ENCODE results near the gene C16orf95. TPM values are rescaled to one million over a fixed set of nuclear protein-coding genes. Genes with fewer than 3 reads are reported as not detected.
A peak's percentile ranks its signal among the peaks of the same experiment; 100 is the strongest.
"Not testable (repeated sequence)": the region's sequence is repeated elsewhere in the genome, so short reads cannot be mapped to it uniquely, and the experiment has no call there.

Gene C16orf95, protein sequence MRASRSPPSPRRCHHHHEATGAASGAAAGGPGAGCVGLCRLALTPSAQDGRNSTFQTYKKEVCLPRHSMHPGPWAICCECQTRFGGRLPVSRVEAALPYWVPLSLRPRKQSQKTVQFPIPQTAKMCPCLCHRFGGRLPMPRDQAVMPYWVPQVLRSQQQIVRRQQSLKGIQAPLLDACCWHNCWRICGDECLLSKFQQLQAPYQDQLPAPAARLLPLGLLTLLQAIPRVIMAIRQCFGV
- total RNA-seq: 10 to 100 TPM; 15.1 to 17.8 TPM

DNA sequence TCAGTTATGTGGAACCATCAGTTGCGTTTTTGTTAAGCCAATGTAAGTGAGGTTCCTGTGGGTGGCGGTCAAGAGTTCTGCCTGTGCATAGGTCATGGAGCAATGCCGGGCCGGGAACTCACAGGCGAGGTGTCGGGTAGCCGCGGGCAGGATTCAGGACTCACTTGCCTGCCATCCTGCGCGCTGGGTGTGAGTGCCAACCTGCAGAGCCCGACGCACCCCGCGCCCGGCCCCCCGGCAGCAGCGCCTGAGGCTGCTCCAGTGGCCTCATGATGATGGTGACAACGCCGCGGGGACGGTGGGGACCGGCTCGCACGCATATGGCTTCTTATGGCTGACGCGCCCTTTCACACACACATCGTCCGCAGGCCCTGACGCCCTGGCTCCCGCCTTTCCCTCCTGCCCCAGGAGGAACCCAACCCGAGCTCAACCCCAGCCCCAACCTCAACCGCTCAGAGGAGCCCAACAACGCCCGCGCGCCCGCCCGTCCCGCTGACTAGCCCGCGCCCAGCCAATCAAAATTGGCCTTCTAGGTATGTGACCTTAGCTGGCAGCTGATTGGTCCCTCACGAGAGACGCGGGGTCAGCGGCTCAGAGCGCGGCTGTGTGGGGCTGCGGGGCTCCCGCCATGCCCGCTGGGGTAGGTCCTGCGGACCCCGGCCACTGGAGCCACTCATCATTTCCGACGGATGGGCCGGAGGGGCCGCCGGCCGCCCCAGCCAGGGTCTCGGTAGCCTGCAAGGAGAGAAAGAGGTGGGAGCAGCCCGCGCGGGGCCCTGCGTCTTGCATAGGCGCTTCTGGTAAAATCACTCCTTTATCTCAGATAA lies at the start of gene C16orf95:
Gene C16orf95, minus strand, starts transcription at position 470 of the 827 bp plus-strand sequence. Its CDS starts 150 bp downstream, at position 320.
- peaks cover 32% of the 10 kb centered on the region for H3K4me1 Mint-ChIP-seq (ENCODE audit: low read depth)
- DNase-seq: peak; percentile 97
- ATAC-seq (replicated peaks in 1 of 2): peak; percentile 96 to 97
- H3K9me3 Mint-ChIP-seq: no peaks in the 10 kb centered on the region
- no peaks in the 10 kb centered on the region for H3K27me3 Mint-ChIP-seq (ENCODE audit: low read depth)
- H3K36me3 Mint-ChIP-seq (ENCODE audit: insufficient read depth in 2 of 2): peaks cover 2 to 6% of the 10 kb centered on the region in 2 donors
- H3K4me3 Mint-ChIP-seq: peak within 1 kb of the TSS; percentile 74 to 89
- peak within 1 kb of the TSS; percentile 81 for H3K27ac Mint-ChIP-seq

DNA sequence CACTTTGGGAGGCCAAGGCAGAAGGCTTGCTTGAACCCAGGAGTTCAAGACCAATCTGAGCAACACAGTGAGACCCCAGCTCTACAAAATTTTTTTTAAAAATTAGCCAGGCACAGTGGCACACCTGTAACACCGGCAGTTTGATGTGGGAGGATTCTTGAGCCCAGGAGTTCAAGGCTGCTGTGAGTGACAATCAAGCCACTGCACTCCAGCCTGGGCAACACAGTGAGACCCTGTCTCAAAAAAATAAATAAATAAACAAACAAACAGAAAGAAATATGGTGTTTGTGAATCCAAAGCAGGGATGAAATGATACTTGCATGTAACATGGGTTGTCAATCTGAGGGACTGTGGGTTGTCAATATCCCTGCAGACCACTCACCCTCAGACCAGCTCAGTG lies 49.7 kb upstream of the C16orf95 start:
- H3K27ac Mint-ChIP-seq: no peak overlapping the region
- ATAC-seq (replicated peaks in 1 of 2) (no peak), DNase-seq (no peak)
- no peaks in the 10 kb centered on the region for H3K36me3 Mint-ChIP-seq (ENCODE audit: insufficient read depth in 2 of 2)
- peaks cover 42% of the 10 kb centered on the region for H3K4me1 Mint-ChIP-seq (ENCODE audit: low read depth)
- no peak overlapping the region for H3K4me3 Mint-ChIP-seq
- no peaks in the 10 kb centered on the region for H3K27me3 Mint-ChIP-seq (ENCODE audit: low read depth)
- H3K9me3 Mint-ChIP-seq: no peaks in the 10 kb centered on the region

DNA sequence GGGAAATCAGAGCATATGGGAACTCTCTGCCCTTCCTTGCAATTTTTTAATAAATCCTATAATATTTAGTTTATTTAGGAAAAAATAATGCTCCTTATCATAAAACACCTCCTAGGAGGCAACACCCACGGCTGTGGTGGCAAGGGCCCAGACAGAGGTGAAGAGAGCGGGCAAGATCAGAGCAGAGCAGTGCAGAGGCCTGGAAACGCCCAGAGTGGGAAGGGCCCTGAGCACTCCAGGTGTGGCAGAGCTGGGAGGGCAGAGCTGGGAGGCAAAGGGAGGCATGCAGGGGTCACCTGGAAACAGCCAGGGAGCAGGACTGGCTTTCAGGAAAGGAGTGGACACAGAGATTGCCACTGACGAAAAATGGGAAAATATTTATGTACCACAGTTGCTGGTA lies 49.1 kb upstream of the C16orf95 start:
- H3K4me3 Mint-ChIP-seq: no peak overlapping the region

DNA sequence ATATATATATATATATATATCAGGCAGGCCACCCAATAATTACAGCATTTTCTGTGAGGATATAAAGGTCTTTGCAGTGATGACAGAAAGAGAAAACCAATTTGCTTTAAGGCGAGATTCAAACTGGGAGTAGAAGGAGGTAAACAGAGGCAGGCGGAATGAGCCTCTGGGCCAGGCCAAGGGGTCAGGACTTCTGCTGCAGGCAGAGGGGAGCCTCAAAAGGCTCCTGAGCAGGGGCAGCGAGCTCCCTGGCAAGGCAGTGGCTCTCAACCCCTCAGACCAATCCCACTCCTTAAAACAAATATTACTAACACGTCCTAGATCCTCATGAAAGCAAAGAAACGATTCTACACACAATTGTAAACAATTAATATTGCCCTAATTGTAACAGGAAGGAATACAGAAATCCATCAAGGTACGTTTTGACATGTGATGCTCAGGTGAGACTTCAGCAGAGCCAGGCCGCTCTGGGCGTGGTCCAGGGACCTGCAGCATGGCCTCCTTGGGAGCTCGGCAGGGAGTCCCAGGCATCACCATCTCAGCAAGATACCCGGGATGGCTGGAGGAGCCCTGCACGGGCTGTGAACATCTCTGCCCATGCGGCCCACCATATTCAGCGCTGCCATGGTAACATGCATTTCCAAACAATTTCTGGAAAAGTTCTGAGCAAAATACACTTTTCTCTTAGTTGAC lies 48.0 kb upstream of the C16orf95 start:
- no peak for DNase-seq
- H3K9me3 Mint-ChIP-seq: no peaks in the 10 kb centered on the region
- H3K4me3 Mint-ChIP-seq: no peak overlapping the region
- no peak overlapping the region for H3K27ac Mint-ChIP-seq
- H3K36me3 Mint-ChIP-seq (ENCODE audit: insufficient read depth in 2 of 2): no peaks in the 10 kb centered on the region
- no peak for ATAC-seq (replicated peaks in 1 of 2)
- peaks cover 40% of the 10 kb centered on the region for H3K4me1 Mint-ChIP-seq (ENCODE audit: low read depth)
- no peaks in the 10 kb centered on the region for H3K27me3 Mint-ChIP-seq (ENCODE audit: low read depth)

More for the DNA sequence above, 49.1 kb upstream of the C16orf95 start:
- DNase-seq (no peak), ATAC-seq (replicated peaks in 1 of 2) (no peak)
- H3K27ac Mint-ChIP-seq: peak overlapping the region; percentile 44
- no peaks in the 10 kb centered on the region for H3K36me3 Mint-ChIP-seq (ENCODE audit: insufficient read depth in 2 of 2)
- peaks cover 36% of the 10 kb centered on the region for H3K4me1 Mint-ChIP-seq (ENCODE audit: low read depth)
- no peaks in the 10 kb centered on the region for H3K9me3 Mint-ChIP-seq
- no peaks in the 10 kb centered on the region for H3K27me3 Mint-ChIP-seq (ENCODE audit: low read depth)

DNA sequence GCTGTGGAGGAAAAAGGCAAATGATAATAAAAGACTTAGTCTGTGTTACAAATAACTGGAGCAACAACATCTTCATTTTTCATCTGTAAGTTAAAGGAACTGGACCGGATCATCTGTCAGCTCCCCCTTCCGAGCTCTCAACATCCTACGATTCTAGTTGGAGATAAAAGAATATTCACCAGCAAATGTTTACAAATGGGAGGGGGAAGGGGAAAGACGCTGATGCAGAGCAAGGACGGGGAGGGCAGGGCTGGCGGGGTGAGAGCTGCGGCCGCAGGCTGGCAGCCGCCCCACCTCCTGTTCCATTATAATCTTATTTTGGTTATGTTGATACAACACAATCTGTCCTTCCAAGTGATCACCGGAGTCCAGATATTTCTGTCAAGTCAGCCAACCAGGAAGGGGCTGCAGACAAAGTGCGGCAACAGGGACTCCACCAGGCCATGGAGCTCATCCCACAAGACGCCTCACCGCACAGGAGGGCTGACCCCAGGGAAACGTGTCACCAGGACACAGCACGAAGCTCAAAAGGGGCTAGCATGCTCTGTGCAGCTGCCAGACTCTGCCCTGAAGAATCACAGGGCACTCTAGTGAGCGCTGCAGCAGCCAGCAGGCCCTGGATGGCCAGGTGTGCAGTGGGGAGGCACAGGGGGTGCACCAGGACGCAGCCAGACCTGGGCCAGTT lies 46.7 kb upstream of the C16orf95 start:
- Mint-ChIP-seq H3K27ac (no peak overlapping the region), H3K4me3 (no peak overlapping the region)

DNA sequence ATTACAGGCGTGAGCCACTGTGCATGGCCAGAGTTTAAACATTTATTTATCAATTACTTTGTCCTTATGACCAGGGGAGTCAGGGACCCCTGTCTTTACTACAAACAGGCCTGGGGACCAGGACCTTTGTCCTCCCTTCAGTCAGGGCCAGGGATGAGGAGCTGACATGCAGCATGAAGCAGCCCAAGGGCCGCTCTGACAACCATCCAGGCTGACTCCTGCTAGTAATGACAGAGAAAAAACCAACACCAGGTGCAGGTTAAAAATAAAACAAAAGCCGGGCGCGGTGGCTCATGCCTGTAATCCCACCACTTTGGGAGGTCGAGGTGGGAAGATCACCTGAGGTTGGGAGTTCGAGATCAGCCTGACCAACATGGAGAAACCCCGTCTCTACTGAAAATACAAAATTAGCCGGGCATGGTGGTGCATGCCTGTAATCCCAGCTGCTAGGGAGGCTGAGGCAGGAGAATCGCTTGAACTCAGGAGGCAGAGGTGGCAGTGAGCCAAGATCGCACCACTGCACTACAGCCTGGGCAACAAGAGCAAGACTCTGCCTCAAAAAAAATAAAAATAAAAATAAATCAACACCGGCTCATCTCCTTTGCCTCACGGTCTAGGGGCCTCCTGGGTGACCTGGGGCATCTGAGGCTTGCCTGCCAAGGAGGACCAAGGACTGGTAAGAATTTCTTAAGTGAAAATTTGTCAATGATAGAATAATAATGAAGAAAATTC lies 45.8 kb upstream of the C16orf95 start:
- H3K4me3 Mint-ChIP-seq; H3K27me3 Mint-ChIP-seq (ENCODE audit: low read depth); H3K9me3 Mint-ChIP-seq; ATAC-seq (replicated peaks in 1 of 2); DNase-seq; H3K27ac Mint-ChIP-seq; H3K36me3 Mint-ChIP-seq (ENCODE audit: insufficient read depth in 2 of 2): not testable (repeated sequence)
- peaks cover 27% of the 10 kb centered on the region for H3K4me1 Mint-ChIP-seq (ENCODE audit: low read depth)

More for the DNA sequence above, 46.7 kb upstream of the C16orf95 start:
- DNase-seq (no peak), ATAC-seq (replicated peaks in 1 of 2) (no peak)
- Mint-ChIP-seq H3K9me3 (no peaks in the 10 kb centered on the region), H3K36me3 (ENCODE audit: insufficient read depth in 2 of 2) (no peaks in the 10 kb centered on the region), H3K4me1 (ENCODE audit: low read depth) (peaks cover 36% of the 10 kb centered on the region), H3K27me3 (ENCODE audit: low read depth) (no peaks in the 10 kb centered on the region)

DNA sequence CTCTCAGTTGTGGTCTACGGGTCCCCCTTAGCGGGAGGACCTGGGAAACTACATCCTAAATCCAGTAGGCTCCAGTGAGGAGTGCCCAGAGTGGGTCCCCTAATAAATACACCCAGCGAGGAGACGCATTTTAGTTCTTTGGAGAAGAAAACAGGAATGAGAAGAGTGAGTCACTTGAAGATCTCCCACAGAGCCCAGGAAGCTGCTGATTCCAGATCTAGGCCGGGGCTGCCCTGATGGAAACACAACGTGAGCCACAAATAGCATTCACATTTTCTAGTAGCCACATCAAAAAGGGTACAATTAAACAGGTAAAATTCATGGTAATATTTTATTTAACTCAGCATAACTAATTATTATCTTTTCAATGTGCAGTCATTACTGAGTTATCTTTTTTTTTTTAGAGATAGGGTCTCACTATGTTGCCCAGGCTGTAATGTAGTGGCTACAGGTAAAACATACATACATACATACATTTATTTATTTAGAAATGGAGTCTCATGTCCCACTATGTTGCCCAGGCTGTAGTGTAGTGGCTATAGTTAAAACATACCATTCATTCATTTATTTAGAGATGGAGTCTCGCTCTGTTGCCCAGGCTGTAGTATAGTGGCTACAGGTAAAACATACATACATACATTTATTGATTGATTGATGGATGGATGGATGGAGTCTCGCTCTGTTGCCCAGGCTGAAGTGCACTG lies 44.9 kb upstream of the C16orf95 start:
- Mint-ChIP-seq H3K27me3 (ENCODE audit: low read depth) (no peaks in the 10 kb centered on the region), H3K4me1 (ENCODE audit: low read depth) (peaks cover 27% of the 10 kb centered on the region), H3K4me3 (no peak overlapping the region), H3K36me3 (ENCODE audit: insufficient read depth in 2 of 2) (peaks cover 0 to 3% of the 10 kb centered on the region in 2 donors), H3K9me3 (no peaks in the 10 kb centered on the region), H3K27ac (no peak overlapping the region)
- no peak for ATAC-seq (replicated peaks in 1 of 2)
- no peak for DNase-seq

DNA sequence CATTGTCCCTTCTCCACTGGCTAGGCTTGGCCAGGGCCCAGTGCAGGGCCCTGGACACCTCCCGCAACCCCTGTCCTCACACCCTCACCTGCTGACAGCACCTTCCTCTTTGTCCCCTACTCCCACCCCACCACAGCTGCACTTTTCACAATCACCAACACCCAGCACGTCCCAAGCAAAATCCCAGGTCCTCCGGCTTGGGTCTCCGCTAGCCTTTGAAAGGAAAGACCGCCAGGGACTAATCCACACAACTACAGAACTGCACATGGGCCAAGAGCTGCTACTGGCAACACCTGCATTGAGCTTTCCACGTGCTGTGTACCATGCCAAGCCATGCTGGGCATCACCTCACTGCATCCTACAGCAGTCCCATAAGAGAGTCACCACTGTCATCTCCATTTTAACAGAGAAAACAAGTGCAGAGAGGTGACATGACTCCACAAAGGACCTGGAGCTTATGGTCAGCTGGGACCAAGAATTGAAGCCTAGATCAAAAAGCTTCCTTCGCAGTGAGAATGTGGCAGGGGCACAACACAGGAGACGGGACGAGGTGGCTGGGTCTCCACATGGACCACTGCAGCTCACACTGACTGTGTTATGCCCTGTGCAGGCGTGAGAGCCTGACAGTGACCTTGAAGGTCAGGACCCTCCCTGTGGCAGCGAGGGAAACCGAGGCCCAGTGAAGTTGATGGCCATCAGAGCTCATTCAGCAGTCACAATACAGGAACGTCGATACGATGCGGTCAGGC lies 43.8 kb upstream of the C16orf95 start:
- Mint-ChIP-seq H3K27me3 (ENCODE audit: low read depth) (no peaks in the 10 kb centered on the region), H3K9me3 (no peaks in the 10 kb centered on the region), H3K36me3 (ENCODE audit: insufficient read depth in 2 of 2) (peaks cover 0 to 3% of the 10 kb centered on the region in 2 donors), H3K4me1 (ENCODE audit: low read depth) (peaks cover 27% of the 10 kb centered on the region), H3K4me3 (no peak overlapping the region), H3K27ac (no peak overlapping the region)
- ATAC-seq (replicated peaks in 1 of 2) (no peak), DNase-seq (no peak)

DNA sequence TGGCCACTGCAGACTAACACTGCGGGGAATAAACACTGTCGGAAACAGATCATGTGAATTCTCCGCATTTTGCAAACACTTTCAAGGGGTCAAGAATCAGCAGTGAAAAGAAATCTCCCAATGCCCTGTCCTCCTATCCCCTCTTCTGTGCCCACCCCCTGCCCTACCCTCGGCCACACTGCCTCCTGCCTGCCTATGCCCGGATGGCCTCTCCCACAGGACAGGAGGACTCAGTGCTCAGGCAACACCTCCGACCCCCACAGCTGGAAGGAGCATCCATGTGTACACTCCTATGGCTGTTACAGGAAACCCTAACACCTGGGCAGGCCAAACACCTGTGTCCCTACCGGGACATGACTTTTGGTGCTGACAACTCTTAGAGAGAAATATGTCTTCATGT lies 41.9 kb upstream of the C16orf95 start:
- H3K27ac Mint-ChIP-seq: peak overlapping the region; percentile 3
- peaks cover 0 to 3% of the 10 kb centered on the region in 2 donors for H3K36me3 Mint-ChIP-seq (ENCODE audit: insufficient read depth in 2 of 2)
- DNase-seq (no peak), ATAC-seq (replicated peaks in 1 of 2) (no peak)
- H3K9me3 Mint-ChIP-seq: no peaks in the 10 kb centered on the region
- peaks cover 14% of the 10 kb centered on the region for H3K4me1 Mint-ChIP-seq (ENCODE audit: low read depth)
- no peak overlapping the region for H3K4me3 Mint-ChIP-seq
- H3K27me3 Mint-ChIP-seq (ENCODE audit: low read depth): no peaks in the 10 kb centered on the region

DNA sequence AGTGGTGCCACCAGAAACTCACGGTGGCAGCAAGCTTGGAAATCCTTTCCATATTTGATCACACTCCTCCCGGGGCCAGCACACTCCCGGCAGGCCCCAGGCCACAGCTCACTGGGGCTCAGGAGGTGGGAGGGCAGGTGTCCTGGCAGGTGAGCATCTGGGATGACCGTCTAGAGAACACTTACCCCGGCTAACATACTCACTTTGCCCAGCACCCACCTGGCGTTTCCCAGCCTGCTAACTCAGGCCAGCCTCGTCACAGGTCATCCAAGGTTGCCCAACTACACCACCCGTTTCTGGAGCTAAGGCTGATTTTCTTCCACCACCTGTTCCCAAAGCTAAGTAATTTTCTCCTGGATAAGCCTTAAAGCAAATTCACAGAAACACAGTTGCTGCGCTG lies 41.5 kb upstream of the C16orf95 start:
- ATAC-seq (replicated peaks in 1 of 2) (no peak), DNase-seq (no peak)
- H3K4me1 Mint-ChIP-seq (ENCODE audit: low read depth): peaks cover 13% of the 10 kb centered on the region
- H3K9me3 Mint-ChIP-seq: no peaks in the 10 kb centered on the region
- H3K36me3 Mint-ChIP-seq (ENCODE audit: insufficient read depth in 2 of 2): peaks cover 0 to 3% of the 10 kb centered on the region in 2 donors
- H3K27ac Mint-ChIP-seq: no peak overlapping the region
- no peak overlapping the region for H3K4me3 Mint-ChIP-seq
- H3K27me3 Mint-ChIP-seq (ENCODE audit: low read depth): no peaks in the 10 kb centered on the region

DNA sequence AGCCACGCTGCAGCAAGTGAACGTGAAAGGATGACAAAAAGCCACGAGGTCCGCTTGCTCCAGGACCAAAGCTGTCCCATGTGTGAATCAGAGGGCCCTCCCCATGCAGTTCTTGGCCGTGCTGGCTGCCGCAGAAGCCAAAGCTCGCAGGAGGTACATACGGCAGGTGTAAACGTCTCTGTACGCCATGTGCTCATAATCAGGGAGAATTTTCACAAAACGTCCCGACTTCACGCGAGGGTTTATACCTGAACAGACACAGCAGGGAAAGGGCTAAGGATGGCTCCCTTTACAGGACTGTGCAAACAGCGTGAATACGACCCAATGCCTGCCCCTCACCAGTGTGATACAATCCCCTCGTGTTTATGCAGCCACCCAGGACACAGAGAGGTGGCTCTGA lies 41.1 kb upstream of the C16orf95 start:
- H3K4me1 Mint-ChIP-seq (ENCODE audit: low read depth): peaks cover 9% of the 10 kb centered on the region
- H3K27ac Mint-ChIP-seq: no peak overlapping the region
- no peak overlapping the region for H3K4me3 Mint-ChIP-seq
- no peak for DNase-seq
- ATAC-seq (replicated peaks in 1 of 2): no peak
- H3K9me3 Mint-ChIP-seq: no peaks in the 10 kb centered on the region
- peaks cover 0 to 3% of the 10 kb centered on the region in 2 donors for H3K36me3 Mint-ChIP-seq (ENCODE audit: insufficient read depth in 2 of 2)
- H3K27me3 Mint-ChIP-seq (ENCODE audit: low read depth): no peaks in the 10 kb centered on the region

Measured in activated T-cell treated with anti-CD3 and anti-CD28 coated beads, Interleukin-2, amount 50 U/mL, for 72 hours (primary cell).